Activated naive CD4-positive, alpha-beta T cell treated with Interleukin-2 at 50 U/mL for 16 hours (primary cell): ENCODE results near the gene CEBPA.

ENCODE experiments used
- DNase-seq: peaks from one replicate; pipeline ENCODE4 v3.0.0-alpha.2; 2020

Gene CEBPA

DNA sequence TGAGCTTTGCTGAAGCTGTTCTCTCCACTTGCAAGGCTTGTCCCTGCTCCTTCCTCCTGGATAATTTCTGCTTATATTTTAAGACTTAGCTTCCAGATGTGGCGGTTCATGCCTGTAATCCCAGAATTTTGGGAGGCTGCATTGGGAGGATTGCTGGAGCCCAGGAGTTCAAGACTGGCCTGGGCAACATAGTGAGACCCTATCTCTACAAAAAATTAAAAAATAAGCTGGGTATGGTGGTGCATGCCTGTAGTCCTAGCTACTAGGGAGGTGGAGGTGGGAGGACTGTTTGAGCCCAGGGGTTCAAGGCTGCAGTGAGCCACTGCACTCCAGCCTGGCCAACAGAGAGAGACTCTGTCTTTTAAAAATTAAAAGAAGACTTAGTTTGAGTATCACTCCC lies 31.6 kb downstream of the CEBPA start:
- DNase-seq: no peak

DNA sequence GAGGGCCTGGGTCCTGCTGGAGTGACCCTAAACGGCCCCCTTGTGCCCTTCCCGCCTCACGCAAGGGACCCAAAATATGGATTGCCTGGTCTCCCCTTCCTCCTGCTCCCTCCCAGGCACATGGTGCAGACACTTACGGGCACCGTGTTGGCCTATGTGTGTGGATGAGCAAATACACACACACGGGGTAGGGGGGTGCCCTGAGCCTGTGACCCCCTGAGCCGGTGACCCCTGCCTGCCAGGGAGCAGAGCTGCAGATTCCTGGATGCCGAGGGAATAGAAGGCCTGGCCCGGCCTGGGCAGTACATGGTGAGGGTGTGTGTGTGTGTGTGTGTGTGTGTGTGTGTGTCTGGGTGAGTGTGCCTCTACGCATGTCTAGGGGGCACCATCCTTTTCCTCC lies 33.3 kb downstream of the CEBPA start:
- no peak for DNase-seq

- no peak for DNase-seq
Measured at GRCh38 chr19:33268162-33268991, 34.0 kb downstream of the CEBPA start.

DNA sequence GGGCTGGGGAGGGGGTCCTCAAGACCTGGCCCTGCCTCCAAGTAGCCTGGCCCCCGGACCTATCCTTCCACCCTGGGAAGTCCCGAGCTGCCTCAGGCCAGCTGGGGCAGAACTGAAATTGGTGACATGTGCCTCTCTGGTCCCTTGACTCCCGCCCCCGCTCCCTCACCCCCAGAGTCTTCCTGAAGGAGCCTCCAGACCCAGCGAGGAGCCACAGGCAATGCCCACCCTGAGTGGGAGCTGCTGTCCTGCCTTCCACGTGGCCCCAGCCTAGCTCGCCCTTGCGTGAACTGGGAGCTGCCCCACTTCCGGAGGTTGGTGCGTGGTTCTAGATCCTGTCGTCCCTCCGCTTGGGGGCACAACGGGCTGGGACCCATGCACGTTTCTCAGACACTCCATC lies 34.6 kb downstream of the CEBPA start:
- no peak for DNase-seq

DNA sequence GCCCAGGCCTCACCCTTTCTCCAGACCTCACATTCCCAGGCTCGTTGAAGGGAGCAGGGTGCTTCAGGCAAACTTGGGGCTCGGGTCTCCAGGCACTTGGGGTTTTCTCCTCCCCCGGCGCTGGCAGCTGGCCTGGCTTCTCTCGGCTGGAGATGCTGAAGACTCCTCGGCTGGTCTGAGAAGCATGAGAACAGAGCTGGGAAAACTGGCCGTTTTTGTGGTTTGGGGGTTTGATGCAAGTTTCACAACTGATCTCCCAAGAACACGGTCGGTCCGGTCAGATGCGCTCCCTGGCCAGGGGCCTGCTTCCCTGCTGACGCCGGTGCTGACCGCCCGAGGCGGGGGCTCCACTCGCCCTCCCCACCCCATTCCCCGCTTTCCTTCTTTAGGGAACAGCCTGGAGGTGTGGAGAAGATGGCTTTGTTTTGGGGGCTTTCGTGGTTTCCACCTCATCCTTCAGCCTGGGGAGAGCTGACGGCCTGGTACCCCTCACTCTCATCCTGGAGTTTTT lies 35.3 kb downstream of the CEBPA start:
- no peak for DNase-seq

DNA sequence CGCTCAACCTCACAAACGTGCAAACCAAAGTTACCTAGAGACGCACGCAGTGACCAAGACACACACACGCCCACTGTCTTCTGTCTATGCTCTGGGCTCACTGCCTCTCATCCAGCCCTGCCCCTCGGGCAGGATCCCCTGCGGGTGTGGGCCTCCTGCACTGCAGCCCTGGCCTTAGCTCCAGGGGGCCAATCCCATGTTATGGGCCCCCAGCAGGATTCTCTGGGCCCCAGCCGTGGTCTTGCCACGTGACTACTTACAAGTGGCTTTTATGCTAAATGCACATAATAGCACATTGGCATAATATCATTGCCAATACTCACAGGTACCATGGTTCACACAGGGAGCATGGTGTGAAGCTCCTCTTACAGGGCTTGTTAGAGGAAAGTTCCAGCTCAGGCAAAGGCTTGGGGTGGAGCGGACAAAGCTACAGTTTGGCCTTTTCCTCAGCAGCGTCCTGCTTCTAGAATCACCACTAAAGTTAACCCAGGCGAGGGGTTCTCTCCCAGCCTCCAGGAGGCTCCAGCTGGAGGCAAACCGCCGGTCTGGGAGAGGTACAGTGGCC lies 37.4 kb downstream of the CEBPA start:
- no peak for DNase-seq

- DNase-seq: no peak
Measured at GRCh38 chr19:33263325-33264023, 38.9 kb downstream of the CEBPA start.

GRCh38 chr19:33261511-33262189 lies 40.7 kb downstream of the CEBPA start:
- no peak for DNase-seq

GRCh38 chr19:33260628-33261418 lies 41.5 kb downstream of the CEBPA start:
- DNase-seq: no peak

DNA sequence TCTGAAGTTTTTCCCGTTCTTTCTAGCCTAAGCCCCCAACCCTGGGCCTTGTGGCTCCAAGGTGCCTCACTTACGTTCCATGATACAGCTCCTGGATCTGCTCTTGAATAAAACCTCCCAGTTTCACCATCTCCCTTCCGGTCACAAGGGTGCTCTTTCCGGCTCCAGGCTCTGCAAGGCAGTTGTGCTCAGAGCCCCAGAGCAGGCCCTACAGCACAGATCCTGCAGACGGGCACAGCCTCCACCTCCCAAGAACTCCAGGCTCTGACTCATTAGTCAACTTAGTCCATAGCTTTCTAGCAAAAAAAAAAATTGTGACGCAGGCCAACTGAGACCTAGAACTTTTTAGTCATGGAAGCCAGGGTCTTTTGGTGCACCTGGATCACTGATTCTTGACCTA lies 42.8 kb downstream of the CEBPA start:
- no peak for DNase-seq

DNA sequence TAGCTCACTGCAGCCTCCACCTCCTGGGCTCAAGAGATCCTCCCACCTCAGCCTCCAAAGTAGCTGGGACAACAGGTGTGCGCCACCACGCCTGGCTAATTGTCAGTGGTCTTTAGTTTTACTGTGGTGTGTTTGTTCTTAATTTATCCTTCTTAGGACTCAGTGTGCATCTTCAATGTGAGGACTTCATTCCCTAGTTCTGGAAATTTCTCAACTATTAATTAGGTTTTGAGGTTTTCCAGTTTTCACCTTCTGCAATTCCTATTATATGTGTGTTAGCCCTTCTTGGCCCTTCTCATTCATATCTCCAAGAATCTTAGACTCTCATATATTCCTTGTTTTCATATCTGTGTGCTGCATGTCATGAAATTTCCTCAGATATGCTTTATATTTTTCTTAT lies 44.5 kb downstream of the CEBPA start:
- DNase-seq: no peak

- no peak for DNase-seq
Measured at GRCh38 chr19:33256261-33256660, 46.1 kb downstream of the CEBPA start.

DNA sequence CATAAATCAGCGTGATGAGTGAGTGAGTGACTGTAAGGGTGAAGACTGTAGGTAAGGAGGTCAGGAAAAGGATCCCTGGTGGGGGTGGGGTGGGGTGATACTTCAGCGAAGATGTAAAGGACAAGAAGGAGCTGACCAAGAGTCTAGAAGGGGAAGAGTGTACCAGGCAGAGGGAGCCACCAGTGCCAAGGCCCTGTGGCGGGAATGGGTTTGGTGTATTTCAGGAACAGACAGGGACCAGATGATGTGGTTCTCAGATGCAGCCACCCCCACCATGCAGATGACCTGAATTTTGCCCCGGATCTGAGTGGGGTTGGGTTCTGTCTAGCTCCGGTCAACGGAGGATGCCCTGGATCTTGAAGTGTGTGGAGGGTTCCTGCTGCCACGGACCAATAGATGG lies 46.6 kb downstream of the CEBPA start:
- DNase-seq: no peak

DNA sequence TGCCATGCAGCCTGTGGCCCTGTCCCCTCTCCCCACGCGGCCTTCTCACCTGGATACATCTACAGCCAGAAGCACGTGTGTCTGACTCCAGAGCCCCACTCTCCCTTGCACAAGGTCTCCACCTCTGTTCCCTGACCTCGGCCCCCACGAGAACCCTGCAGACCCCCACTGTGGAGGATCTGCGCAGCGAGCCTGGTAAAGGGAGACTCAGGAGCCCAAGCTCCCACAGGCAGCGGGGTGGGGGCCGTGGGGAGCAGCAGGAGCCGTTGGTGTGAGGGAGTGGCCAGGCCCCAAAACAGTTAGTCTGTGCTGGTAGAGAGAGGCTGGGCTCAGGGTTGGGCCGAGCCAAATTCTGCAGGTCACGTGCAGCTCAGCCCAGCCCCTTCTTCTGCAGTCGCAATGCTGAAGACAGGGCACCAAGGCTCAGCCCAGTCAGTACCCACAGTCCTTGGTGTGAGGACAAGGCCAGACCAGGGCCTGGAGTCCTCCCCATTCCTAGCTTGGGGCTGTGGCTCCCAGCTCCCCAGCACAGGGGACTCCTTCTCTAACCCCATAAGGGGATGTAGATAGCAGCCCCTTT lies 48.0 kb downstream of the CEBPA start:
- no peak for DNase-seq

DNA sequence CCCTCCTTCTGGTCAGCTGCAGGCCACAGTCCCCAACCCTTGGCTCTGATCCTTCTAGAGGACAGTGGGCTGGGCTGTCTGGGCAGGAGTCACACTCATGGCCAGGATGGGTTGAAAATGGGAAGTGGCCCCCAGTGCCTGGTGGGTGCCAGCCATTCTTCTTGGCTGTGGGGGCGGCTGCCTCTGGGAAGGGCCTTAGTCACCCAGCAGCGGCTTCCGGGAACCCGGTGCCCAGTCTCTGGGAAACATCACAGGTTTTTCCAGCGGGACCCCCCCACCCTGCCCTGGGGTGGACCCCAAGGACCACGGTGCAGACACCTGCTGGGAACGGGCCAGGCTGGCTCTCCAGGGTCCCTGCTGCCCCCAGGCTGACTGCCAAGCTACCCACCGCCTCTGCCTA lies 49.4 kb downstream of the CEBPA start:
- DNase-seq: no peak

GRCh38 chr19:33252418-33252962 lies 49.8 kb downstream of the CEBPA start:
- no peak for DNase-seq

GRCh38 chr19:33251526-33252090 lies 50.7 kb downstream of the CEBPA start:
- no peak for DNase-seq

- DNase-seq: no peak
Measured at GRCh38 chr19:33251076-33251475, 51.3 kb downstream of the CEBPA start.

DNA sequence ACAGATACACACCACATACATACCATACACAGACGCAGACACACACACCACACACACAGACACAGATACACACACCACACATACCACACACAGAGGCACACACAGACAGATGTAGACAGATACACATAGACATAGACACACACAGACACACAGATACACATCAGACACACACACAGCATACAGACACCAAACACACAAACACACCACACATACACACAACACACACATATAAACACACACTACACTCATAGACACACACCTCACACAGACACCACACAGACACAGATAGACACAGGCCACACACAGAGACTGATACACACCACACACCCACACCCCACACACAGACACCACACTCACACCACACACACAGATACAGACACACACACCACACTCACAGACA lies 51.8 kb downstream of the CEBPA start:
- DNase-seq: no peak
